HL-60 (cell line): ENCODE data around the gene SOD3.

Source experiments
- DNase-seq, 2 experiments: peaks; one replicate each; pipeline ENCODE4 v3.0.0-alpha.2; 2010 to 2020; ENCODE audit warnings: low read depth in 1 of 2, low spot score in 1 of 2
- H3K27ac ChIP-seq: fragments of 250-450 bp; sonication (Bioruptor Pico); replicated peaks from 2 replicates; pipeline ENCODE4 v1.5.1; 2020; ENCODE audit warnings: mild to moderate bottlenecking, moderate library complexity
- H3K27me3 ChIP-seq: fragments of 250-450 bp; sonication (Bioruptor Pico); 2 replicates; pipeline ENCODE4 v1.5.1; 2021; ENCODE audit warnings: mild to moderate bottlenecking, moderate library complexity; ENCODE audit not compliant: insufficient read depth, poor library complexity, severe bottlenecking
- H3K4me3 ChIP-seq: replicated peaks from 2 replicates; pipeline ENCODE4 v1.5.1; 2011; ENCODE audit warnings: mild to moderate bottlenecking, control low read depth, low read length; ENCODE audit not compliant: insufficient read depth
- GABPA ChIP-seq: IDR thresholded peaks from 2 replicates; pipeline ENCODE4 v1.6.1; 2012; ENCODE audit warnings: low read depth
- POLR2AphosphoS5 ChIP-seq: IDR thresholded peaks from 2 replicates; pipeline ENCODE4 v1.6.1; 2012; ENCODE audit warnings: low read depth
- SPI1 ChIP-seq: IDR thresholded peaks from 2 replicates; pipeline ENCODE4 v1.6.1; 2012; ENCODE audit warnings: low read depth, mild to moderate bottlenecking, borderline replicate concordance
- TF ChIP-seq, protein P1 (sequence below): IDR thresholded peaks from one replicate; pipeline ENCODE4 v1.5.1; 2011; ENCODE audit warnings: low read length, control low read depth, inconsistent platforms; ENCODE audit not compliant: insufficient read depth
- TF ChIP-seq, protein P2 (sequence below): IDR thresholded peaks from 2 replicates; pipeline ENCODE4 v1.6.1; 2012; ENCODE audit warnings: low read depth; ENCODE audit not compliant: insufficient replicate concordance

The SOD3 gene

GRCh38 chr4:24792552-24792951, 2.8 kb upstream of the SOD3 start:
- TF ChIP-seq POLR2AphosphoS5 (no peak), GABPA (no peak), SPI1 (no peak)
- TF ChIP-seq, protein P1, sequence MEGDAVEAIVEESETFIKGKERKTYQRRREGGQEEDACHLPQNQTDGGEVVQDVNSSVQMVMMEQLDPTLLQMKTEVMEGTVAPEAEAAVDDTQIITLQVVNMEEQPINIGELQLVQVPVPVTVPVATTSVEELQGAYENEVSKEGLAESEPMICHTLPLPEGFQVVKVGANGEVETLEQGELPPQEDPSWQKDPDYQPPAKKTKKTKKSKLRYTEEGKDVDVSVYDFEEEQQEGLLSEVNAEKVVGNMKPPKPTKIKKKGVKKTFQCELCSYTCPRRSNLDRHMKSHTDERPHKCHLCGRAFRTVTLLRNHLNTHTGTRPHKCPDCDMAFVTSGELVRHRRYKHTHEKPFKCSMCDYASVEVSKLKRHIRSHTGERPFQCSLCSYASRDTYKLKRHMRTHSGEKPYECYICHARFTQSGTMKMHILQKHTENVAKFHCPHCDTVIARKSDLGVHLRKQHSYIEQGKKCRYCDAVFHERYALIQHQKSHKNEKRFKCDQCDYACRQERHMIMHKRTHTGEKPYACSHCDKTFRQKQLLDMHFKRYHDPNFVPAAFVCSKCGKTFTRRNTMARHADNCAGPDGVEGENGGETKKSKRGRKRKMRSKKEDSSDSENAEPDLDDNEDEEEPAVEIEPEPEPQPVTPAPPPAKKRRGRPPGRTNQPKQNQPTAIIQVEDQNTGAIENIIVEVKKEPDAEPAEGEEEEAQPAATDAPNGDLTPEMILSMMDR, result no peak
- TF ChIP-seq, protein P2, sequence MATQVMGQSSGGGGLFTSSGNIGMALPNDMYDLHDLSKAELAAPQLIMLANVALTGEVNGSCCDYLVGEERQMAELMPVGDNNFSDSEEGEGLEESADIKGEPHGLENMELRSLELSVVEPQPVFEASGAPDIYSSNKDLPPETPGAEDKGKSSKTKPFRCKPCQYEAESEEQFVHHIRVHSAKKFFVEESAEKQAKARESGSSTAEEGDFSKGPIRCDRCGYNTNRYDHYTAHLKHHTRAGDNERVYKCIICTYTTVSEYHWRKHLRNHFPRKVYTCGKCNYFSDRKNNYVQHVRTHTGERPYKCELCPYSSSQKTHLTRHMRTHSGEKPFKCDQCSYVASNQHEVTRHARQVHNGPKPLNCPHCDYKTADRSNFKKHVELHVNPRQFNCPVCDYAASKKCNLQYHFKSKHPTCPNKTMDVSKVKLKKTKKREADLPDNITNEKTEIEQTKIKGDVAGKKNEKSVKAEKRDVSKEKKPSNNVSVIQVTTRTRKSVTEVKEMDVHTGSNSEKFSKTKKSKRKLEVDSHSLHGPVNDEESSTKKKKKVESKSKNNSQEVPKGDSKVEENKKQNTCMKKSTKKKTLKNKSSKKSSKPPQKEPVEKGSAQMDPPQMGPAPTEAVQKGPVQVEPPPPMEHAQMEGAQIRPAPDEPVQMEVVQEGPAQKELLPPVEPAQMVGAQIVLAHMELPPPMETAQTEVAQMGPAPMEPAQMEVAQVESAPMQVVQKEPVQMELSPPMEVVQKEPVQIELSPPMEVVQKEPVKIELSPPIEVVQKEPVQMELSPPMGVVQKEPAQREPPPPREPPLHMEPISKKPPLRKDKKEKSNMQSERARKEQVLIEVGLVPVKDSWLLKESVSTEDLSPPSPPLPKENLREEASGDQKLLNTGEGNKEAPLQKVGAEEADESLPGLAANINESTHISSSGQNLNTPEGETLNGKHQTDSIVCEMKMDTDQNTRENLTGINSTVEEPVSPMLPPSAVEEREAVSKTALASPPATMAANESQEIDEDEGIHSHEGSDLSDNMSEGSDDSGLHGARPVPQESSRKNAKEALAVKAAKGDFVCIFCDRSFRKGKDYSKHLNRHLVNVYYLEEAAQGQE, result no peak
- no peak overlapping the region for H3K27ac ChIP-seq
- no peaks in the 10 kb centered on the region for H3K27me3 ChIP-seq
- DNase-seq, result no peak
- H3K4me3 ChIP-seq, result no peak overlapping the region

DNA sequence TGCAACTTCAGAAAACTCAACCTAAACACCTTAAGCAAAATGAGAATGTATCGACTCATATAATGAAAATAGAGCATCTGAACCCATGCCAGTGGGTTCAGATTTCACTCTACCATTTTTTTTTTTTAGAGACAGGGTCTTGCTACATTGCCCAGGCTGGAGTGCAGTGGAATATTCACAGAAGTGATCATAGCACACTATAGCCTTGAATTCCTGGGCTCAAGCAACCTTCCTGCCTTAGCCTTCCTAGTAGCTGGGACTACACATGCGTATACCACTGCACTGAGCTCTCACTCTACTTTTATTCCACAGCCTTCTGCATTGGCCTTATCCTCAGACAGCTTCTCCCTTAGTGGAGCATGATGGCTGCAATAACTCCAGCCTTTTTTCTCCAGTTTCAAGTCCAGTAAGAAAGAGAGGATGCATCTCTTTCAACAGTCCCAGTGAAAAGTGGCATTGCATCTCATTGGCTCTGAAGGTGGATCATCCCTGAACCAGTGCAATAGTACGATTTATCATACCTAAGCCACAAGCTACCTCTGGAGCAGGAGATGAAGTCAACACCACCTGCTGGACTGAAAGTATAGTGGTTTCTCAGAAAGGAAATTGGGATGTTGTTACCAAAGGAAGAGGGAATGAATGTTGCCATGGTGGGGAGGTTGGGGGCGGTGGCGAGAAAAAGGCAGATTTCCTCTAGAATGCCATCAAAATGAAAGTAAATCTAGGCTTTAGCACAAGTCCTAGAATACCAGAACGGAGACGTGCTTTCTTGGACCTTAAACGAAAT, 2.0 kb upstream of the SOD3 start:
- no peaks in the 10 kb centered on the region for H3K27me3 ChIP-seq
- DNase-seq, result no peak
- no peak overlapping the region for H3K27ac ChIP-seq
- TF ChIP-seq, protein P2, result no peak
- TF ChIP-seq GABPA (no peak), POLR2AphosphoS5 (no peak), SPI1 (no peak)
- TF ChIP-seq, protein P1, result no peak
- no peak overlapping the region for H3K4me3 ChIP-seq

DNA sequence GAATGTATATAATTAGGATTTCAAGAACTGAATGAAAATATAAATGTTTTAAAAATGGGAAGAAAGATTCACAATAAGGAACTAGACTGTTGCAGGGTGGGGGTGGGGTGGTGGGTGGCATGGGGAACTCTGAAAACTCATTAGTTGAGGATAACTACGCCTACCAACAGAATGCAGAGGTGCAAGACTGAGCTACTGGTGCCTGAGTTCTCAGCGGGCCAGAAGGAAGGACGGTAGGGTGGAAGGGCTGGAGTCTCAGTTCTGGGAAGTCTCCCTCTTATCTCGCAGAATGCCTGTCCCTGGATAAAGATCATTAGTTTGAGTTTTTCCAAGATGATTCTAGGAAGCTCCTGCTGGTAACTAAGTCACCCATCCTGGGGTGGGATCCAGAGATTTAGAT, 1.3 kb upstream of the SOD3 start:
- Histone ChIP-seq H3K4me3 (no peak overlapping the region), H3K27me3 (peaks cover 2% of the 10 kb centered on the region), H3K27ac (no peak overlapping the region)
- TF ChIP-seq SPI1, result no peak
- TF ChIP-seq, protein P2, result no peak
- TF ChIP-seq, protein P1, result no peak
- TF ChIP-seq POLR2AphosphoS5, result no peak
- TF ChIP-seq GABPA, result no peak
- no peak for DNase-seq
